ENCODE results near the gene NCS1. TPM values are rescaled to one million over a fixed set of nuclear protein-coding genes. Genes with fewer than 3 reads are reported as not detected.
"Not testable (repeated sequence)": the region's sequence is repeated elsewhere in the genome, so short reads cannot be mapped to it uniquely, and the experiment has no call there.

NCS1 gene
- total and polyA plus RNA-seq, 8 donors, result 16.7 to 24.9 (median 19.7) TPM

GRCh38 chr9:130276121-130276520 is 103.9 kb downstream of the NCS1 start:
- Histone ChIP-seq H3K27me3 (peaks cover 0 to 6% of the 10 kb centered on the region in 2 donors), H3K36me3 (no peaks in the 10 kb centered on the region)
- TF ChIP-seq, protein P1, sequence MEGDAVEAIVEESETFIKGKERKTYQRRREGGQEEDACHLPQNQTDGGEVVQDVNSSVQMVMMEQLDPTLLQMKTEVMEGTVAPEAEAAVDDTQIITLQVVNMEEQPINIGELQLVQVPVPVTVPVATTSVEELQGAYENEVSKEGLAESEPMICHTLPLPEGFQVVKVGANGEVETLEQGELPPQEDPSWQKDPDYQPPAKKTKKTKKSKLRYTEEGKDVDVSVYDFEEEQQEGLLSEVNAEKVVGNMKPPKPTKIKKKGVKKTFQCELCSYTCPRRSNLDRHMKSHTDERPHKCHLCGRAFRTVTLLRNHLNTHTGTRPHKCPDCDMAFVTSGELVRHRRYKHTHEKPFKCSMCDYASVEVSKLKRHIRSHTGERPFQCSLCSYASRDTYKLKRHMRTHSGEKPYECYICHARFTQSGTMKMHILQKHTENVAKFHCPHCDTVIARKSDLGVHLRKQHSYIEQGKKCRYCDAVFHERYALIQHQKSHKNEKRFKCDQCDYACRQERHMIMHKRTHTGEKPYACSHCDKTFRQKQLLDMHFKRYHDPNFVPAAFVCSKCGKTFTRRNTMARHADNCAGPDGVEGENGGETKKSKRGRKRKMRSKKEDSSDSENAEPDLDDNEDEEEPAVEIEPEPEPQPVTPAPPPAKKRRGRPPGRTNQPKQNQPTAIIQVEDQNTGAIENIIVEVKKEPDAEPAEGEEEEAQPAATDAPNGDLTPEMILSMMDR (IDR thresholded peaks at IDR 0.05), result no peak

DNA sequence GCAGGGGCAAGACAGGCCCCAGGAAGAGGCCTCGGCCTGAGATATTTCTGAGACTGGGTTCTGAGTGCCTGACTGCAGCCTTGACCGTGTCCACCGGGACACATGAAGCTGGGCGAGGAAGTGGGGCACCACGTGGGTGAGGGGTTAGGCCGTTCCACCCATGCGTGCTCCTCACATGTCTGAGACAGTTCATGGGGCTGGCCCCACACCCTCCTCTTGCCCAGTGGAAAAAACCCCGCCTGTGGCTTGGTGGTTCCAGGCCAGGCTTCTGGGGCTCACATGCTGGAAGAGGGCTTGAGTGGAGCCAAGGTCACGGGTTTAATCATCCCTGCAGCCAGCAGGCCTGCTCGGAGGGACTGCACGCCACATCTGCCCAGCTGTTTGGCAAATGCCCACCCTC is 104.8 kb downstream of the NCS1 start:
- TF ChIP-seq, protein P1 (IDR thresholded peaks at IDR 0.05), result no peak
- no peaks in the 10 kb centered on the region for H3K4me1 ChIP-seq
- no peaks in the 10 kb centered on the region for H3K9me3 ChIP-seq
- no peak overlapping the region for H3K4me3 ChIP-seq
- no peak overlapping the region for H3K27ac ChIP-seq
- no peaks in the 10 kb centered on the region for H3K36me3 ChIP-seq
- DNase-seq, result no peak
- intact Hi-C loops (cut with DNase I), result no loop called here
- ATAC-seq, result no peak
- peaks cover 0 to 6% of the 10 kb centered on the region in 2 donors for H3K27me3 ChIP-seq

More at GRCh38 chr9:130276121-130276520, 103.9 kb downstream of the NCS1 start:
- no peak for DNase-seq
- Histone ChIP-seq H3K27ac (no peak overlapping the region), H3K9me3 (no peaks in the 10 kb centered on the region), H3K4me3 (no peak overlapping the region), H3K4me1 (no peaks in the 10 kb centered on the region)
- intact Hi-C loops (cut with DNase I), result no loop called here
- no peak for ATAC-seq

DNA sequence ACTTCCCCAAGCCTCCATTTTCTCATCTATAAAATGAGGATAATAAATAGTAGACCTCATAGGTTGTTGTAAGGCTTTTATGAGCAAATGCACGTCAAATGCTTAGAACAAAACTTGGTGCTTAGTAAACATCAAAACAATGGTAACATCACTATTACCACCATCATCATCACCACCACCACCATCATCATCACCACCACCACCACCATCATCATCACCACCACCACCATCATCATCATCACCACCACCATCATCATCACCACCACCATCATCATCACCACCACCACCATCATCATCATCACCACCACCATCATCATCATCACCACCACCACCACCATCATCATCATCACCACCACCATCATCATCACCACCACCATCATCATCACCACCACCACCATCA is 105.3 kb downstream of the NCS1 start:
- H3K36me3 ChIP-seq; DNase-seq; H3K9me3 ChIP-seq; ATAC-seq; H3K4me1 ChIP-seq; H3K27me3 ChIP-seq; H3K27ac ChIP-seq; intact Hi-C loops (cut with DNase I); H3K4me3 ChIP-seq: not testable (repeated sequence)

GRCh38 chr9:130283539-130284248 is 111.5 kb downstream of the NCS1 start:
- H3K9me3 ChIP-seq, result no peaks in the 10 kb centered on the region
- TF ChIP-seq, protein P1 (IDR thresholded peaks at IDR 0.05), result no peak
- intact Hi-C loops (cut with DNase I), result no loop called here
- DNase-seq, result no peak
- no peaks in the 10 kb centered on the region for H3K36me3 ChIP-seq
- H3K27ac ChIP-seq, result no peak overlapping the region
- peaks cover 0 to 15% of the 10 kb centered on the region in 2 donors for H3K27me3 ChIP-seq
- no peak overlapping the region for H3K4me3 ChIP-seq
- peaks cover 0 to 9% of the 10 kb centered on the region in 2 donors for H3K4me1 ChIP-seq
- no peak for ATAC-seq

- TF ChIP-seq, protein P1 (IDR thresholded peaks at IDR 0.05), result no peak
- DNase-seq (no peak), ATAC-seq (no peak)
- H3K4me1 ChIP-seq, result peaks cover 0 to 9% of the 10 kb centered on the region in 2 donors
- no peak overlapping the region for H3K27ac ChIP-seq
- intact Hi-C loops (cut with DNase I), result no loop called here
- peaks cover 0 to 21% of the 10 kb centered on the region in 2 donors for H3K27me3 ChIP-seq
- no peaks in the 10 kb centered on the region for H3K36me3 ChIP-seq
- no peak overlapping the region for H3K4me3 ChIP-seq
- no peaks in the 10 kb centered on the region for H3K9me3 ChIP-seq
These were observed 112.0 kb downstream of the NCS1 start for GRCh38 chr9:130284249-130284625.

DNA sequence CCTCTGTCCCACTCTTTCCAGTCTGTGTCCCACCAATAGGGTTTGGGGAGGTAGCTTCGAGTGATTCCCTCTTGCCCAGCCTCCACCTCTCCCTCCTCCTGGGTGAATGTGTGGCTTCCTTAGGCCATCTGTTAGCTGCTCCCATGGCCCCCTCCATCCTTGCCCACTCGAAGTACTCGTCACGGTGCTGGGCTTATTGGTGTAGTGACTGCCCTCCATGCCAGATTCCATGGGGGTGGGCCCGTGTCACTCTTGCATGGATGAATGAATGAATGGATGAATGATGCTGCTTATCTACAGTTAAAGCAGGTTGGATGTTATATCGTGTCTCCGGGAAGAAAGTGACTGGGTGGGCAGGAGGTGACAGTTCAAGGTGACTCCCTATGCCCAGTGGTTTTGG is 112.5 kb downstream of the NCS1 start:
- no peaks in the 10 kb centered on the region for H3K9me3 ChIP-seq
- ATAC-seq, result no peak
- H3K36me3 ChIP-seq, result no peaks in the 10 kb centered on the region
- no peak for DNase-seq
- H3K27ac ChIP-seq, result no peak overlapping the region
- TF ChIP-seq, protein P1 (IDR thresholded peaks at IDR 0.05), result no peak
- intact Hi-C loops (cut with DNase I), result no loop called here
- peaks cover 0 to 9% of the 10 kb centered on the region in 2 donors for H3K4me1 ChIP-seq
- no peak overlapping the region for H3K4me3 ChIP-seq
- peaks cover 0 to 24% of the 10 kb centered on the region in 2 donors for H3K27me3 ChIP-seq
